Fibroblast of the conjunctiva (primary cell): ENCODE data around the gene WNT7A.

ENCODE experiments used
- DNase-seq: peaks from one replicate; pipeline ENCODE4 v3.0.0-alpha.2; 2010; ENCODE audit warnings: low read depth

WNT7A gene

GRCh38 chr3:13792512-13793371 lies 87.1 kb downstream of the WNT7A start:
- no peak for DNase-seq

GRCh38 chr3:13792051-13792490 lies 87.8 kb downstream of the WNT7A start:
- no peak for DNase-seq

- no peak for DNase-seq
Measured at GRCh38 chr3:13791198-13792050, 88.4 kb downstream of the WNT7A start.

- no peak for DNase-seq
Measured at GRCh38 chr3:13790376-13791197, 89.3 kb downstream of the WNT7A start.

- DNase-seq, result no peak
Measured at GRCh38 chr3:13788522-13789424, 91.1 kb downstream of the WNT7A start.

GRCh38 chr3:13787533-13788132 lies 92.2 kb downstream of the WNT7A start:
- no peak for DNase-seq

GRCh38 chr3:13786811-13787210 lies 93.1 kb downstream of the WNT7A start:
- no peak for DNase-seq

GRCh38 chr3:13785853-13786436 lies 93.9 kb downstream of the WNT7A start:
- no peak for DNase-seq

GRCh38 chr3:13785351-13785750 lies 94.5 kb downstream of the WNT7A start:
- DNase-seq, result no peak

- no peak for DNase-seq
Measured at GRCh38 chr3:13783476-13783875, 96.4 kb downstream of the WNT7A start.

- DNase-seq, result no peak
Measured at GRCh38 chr3:13782501-13782900, 97.4 kb downstream of the WNT7A start.

GRCh38 chr3:13781417-13781816 lies 98.5 kb downstream of the WNT7A start:
- no peak for DNase-seq

GRCh38 chr3:13780432-13781176 lies 99.3 kb downstream of the WNT7A start:
- no peak for DNase-seq

GRCh38 chr3:13776253-13777050 lies 103.4 kb downstream of the WNT7A start:
- DNase-seq, result no peak

GRCh38 chr3:13772885-13773745 lies 106.8 kb downstream of the WNT7A start:
- no peak for DNase-seq

- DNase-seq, result no peak
Measured at GRCh38 chr3:13772321-13772745, 107.5 kb downstream of the WNT7A start.

GRCh38 chr3:13771496-13771895 lies 108.4 kb downstream of the WNT7A start:
- DNase-seq, result no peak
